Stimulated activated CD8-positive, alpha-beta memory T cell treated with anti-CD3 and anti-CD28 coated beads, Interleukin-2, amount 100 ng/mL, for 1 hour (primary cell): Measurements from ENCODE around the gene SPDYE17.
"Not testable (repeated sequence)": the region's sequence is repeated elsewhere in the genome, so short reads cannot be mapped to it uniquely, and the experiment has no call there.

ENCODE experiments used
- DNase-seq, 2 donors: peaks; one replicate each; pipeline ENCODE4 v3.0.0-alpha.2; 2020; ENCODE audit warnings: low read depth in 2 of 2

The SPDYE17 gene

DNA sequence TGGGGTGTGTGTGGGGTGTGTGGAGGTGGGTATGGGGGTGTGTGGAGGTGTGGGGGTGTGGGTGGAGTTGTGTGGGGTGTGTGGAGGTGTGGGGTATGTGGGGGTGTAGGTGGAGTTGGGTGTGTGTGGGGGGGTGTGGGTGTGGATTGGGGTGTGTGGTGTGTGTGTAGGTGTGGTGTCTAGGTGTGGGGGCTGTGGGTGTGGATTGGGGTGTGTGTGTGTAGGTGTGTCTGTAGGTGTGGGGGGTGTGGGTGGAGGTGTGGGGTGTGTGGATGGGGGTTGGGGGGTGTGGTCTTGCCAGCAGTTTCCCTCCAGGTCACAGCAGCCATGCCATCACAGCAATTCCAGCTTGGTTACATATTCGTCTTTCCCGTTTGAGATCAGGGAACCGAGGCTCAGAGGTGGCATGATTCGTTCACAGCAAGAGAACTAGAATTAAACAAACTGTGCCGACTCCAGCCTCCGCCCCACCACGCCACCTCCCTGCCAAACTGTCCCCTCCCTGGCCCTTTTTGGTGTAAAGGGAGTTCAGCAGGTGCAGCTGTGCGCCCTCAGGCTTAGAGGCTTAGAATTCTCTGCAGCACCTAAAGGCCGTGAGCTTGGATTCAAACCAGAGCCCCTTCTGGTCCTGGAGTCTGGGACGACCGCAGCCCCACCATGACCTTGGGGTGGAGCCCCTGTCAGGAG, 33.3 kb downstream of the SPDYE17 start:
- not testable (repeated sequence) for DNase-seq

DNA sequence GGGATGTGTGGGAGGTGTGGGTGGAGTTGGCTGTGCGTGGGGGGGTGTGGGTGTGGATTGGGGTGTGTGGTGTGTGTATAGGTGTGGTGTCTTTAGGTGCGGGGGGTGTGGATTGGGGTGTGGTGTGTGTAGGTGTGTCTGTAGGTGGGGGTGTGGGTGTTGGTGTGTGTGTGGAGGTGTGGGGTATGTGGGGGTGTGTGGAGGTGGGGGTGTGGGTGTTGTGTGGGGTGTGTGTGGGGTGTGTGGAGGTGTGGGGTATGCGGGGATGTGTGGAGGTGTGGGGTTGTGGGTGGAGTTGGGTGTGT, 33.9 kb downstream of the SPDYE17 start:
- DNase-seq, result no peak

DNA sequence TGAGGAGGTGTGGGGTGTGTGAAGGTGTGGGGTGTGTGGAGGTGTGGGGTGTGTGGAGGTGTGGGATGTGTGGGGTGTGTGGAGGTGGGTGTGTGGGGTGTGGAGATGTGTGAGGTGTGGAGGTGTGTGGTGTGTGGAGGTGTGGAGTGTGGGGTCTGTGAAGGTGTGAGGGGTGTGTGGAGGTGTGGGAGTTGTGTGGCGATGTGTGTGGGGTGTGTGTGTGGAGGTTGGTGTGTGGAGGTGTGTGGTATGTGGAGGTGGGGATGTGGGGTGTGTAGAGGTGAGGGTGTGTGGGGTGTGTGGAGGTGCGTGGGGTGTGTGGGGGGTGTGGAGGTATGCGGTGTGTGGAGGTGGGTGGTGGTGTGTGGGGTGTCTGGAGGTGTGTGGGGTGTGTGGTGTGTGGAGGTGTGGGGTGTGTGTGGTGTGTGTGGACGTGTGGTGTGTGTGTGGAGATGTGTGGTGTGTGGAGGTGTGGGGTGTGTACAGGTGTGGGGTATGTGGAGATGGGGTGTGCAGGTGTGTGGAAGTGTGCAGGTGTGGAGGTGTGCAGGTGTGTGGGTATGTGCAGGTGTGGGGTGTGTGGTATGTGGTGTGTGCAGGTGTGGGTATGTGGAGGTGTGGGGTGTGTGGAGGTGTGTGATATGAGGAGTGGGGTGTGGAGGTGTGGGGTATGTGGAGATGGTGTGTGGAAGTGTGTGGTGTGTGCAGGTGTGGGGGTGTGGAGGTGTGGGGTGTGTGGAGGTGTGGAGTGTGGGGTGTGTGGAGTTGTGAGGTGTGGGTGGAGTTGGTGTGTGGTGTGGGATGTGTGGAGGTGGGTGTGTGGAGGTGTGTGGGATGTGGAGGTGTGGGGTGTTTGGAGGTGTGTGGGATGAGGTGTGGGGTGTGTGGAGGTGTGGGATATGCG, 34.5 kb downstream of the SPDYE17 start:
- no peak for DNase-seq

DNA sequence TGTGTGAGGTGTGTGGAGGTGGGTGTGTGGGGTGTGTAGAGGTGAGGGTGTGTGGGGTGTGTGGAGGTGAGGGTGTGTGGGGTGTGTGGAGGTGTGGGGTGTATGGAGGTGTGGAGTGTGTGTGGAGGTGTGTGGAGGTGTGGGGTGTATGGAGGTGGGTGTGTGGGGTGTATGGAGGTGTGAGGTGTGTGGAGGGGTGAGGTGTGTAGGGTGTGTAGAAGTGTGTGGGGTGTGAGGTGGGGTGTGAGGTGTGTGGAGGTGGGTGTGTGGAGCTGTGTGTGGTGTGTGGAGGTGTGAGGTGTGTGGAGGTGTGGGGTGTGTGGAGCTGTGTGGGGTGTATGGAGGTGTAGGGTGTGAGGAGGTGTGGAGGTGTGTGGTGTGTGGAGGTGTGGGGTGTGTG, 35.2 kb downstream of the SPDYE17 start:
- not testable (repeated sequence) for DNase-seq

DNA sequence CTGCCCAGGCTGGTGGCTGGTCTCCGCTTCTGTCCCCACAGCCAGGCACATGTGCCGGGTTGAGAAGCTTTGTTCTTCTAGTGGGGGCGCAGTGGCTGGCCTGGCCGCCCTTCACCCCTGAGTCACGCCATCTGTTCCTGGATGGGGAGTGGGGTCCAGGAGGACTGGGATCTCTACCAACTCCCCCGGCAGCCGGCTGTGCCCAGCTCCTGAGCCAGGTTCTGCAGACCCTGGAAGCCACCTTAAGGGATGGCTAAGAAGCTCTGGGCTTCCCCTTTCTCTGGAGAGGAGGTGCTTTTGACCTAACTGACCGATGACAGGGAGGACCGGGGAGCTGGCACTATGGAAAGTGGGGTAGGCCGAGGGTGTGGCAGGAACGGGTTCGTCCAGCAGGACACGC, 37.9 kb downstream of the SPDYE17 start:
- not testable (repeated sequence) for DNase-seq

DNA sequence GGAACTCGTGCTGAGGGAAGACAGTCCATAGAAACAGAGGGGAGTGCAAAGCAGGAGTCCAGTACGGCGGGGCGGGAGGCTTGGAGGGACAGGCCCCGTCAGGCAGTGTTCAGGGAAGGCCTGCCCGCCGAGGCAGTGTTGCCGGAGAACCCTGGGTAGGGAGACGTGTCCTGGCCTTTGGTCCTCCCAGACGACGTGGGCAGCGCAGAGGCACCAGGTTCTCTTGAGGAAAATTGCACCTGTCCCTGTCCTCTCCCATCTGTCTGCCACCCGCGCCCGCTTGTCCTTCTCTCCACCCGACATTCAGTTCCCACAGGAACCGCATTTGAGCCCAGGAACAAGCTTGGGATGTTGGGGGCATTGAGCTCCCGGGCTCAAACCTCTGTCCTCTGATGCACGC, 38.3 kb downstream of the SPDYE17 start:
- DNase-seq, result not testable (repeated sequence)

DNA sequence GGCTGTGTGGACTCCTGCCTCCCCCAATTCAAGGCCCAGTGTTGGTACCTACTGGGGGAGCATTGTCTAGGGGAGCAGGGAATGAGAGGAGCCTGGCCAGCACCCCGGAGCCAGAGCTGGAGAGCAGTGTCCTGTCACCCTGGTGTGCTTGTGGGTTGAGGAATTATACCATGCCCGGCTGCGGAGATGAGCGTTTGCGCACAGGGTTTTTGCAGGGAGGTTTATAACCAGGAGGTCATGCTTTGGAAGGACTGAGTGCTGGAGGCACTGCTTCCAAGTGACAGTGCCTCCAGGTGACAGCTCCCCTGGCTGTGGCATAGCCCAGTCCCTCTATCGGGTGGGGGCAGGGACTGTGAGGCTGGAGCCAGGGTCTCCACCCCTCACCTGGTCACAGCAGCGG, 39.3 kb downstream of the SPDYE17 start:
- DNase-seq, result not testable (repeated sequence)

DNA sequence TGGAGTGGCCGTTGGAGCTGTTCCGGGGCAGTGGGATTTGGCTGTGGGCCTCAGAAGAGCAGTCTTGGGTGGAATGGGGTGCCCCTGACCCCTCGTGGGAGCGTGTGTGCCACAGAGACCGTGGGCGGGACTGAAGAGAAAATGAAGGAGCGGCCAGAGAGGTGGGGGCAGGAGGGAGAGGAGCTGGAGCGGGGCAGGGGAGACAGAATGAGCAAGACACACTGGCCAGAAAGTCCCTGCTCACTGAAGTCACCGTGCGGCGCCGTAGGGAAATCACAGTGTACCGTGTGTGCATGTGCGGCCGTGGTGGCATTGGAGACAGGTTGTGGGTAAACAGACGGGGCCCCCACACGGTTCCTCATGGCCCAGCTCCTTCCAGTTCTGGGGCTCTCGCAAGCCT, 40.0 kb downstream of the SPDYE17 start:
- DNase-seq, result not testable (repeated sequence)

DNA sequence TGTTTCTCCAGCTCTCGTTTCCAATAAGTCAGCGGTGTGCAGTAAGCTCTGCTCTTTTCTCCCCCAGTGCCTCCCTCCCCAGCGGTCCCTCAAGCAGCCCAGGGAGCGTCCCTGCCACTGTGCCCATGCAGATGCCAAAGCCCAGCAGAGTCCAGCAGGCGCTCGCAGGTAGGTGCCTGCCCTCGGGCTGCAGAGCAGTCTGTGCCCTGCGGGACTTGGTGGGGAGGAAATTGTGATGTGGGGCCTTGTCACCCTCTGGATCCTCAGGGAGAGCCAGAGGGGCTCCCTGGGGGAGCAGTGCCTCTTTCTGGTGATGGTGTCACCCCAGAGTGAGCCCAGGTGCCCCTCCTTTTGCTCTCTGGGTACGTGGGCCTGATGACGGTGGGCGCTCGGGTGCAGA, 42.0 kb downstream of the SPDYE17 start:
- DNase-seq, result not testable (repeated sequence)

DNA sequence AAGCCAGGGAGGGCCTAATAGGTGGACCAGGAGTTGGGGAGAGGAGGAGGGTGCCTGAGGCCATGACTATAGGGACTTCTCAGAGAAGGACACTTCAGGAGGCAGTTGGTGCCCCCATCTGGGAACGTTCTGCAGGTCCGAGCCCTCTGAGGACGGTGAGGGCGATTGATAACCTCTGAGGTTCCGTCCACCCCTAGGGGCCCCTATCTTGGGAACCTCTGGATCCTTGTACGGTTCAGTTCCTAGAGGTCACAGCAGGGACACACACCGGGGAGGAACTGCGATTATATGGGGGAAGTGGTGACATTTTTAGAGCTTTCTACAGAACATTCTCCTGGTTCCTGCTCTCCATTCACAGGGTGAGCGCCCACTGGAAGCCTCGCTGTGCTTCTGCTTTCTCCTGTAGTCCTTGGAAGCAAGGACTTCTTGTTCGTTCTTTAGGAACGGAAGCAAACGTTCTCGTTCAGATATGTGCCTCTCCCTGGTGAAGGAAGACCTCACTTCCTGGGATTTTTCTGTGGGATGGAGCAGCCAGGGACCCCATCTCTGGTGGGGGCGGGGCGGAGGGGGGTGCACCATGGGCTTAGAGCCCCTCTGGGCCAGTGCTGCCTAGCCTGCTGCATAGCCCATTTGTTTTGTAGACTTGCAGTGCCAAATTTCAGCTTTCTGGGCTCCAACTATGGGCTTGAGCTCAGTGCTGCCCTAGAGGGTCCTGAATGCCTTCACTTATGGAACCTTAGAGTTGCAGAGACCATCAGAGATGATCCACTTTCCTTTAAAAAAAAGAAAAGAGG, 46.0 kb downstream of the SPDYE17 start:
- DNase-seq, result not testable (repeated sequence)

DNA sequence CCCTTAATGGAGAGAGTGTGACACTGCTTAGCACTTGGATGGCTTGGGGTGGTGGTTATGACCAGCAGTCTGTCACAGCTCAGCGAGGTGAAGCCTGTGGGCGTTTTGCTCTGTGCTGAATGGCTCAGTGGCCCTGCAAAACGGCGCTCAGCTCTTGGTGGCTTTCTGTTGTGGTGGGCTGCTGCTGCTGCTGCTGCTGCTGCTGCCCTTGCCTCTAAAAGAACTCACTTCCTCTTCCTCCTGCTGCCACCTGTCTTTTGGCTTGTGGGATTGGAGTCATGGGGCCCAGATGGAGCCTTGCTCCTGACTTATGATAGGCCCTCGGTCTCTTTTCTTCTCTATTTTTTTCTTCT, 47.4 kb downstream of the SPDYE17 start:
- not testable (repeated sequence) for DNase-seq

DNA sequence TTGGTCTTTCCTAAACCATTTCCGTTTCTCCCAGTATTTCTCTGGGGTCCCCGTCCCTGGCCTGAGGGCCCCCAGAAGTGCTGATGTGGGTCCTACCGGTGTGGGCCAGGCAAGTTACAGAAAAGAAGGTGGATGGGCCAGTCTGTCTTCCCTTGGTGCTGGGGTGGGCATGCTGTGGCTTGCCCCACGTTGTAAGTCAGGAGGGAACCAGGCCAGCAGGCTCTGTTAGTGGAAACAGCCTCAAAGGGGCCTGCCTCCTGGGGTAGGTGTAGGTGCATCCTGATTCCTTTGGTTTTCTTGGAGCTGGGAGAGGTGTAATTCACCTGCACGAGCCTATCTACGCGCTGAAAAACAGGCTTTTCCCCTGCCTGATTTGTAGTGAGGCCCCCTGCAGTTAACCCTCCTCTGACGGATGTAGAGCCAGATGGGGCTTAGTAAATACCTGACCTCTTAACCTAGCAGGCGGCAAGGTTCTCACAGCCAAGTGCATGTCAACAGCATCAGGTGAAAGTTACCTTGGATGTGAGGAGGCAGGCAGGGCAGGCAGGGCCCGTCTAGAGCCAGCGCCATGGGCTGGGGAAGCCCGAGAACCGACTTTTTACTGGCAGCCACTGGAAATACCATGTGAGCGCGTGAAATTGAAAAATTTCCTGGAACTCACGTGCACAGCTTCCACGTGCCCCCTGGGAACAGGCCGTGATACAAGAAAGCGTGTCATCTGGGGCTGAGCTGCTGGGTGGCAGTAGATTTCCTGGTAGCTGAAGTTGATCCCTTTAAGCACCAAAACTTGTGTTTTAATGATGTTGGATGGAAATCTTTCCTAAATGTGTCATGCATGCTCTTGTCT, 48.0 kb downstream of the SPDYE17 start:
- not testable (repeated sequence) for DNase-seq

DNA sequence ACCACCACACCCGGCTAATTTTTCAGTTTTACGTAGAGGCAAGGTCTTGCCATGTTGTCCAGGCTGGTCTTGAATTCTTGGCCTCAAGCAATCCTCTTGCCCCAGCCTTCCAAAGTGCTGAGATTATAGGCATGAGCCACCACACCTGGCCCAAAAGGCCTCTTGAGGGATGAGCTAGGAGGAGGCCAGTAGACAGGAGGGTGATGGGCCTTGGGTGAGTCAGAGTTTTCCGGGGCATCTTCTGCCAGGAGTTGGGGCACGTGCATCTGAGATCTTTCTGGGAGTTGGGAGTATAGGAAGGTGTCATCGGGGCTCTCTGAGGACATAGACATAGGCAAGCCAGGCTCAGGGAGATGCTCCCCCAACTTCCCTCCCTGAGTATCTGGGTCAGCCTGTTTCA, 48.8 kb downstream of the SPDYE17 start:
- DNase-seq, result not testable (repeated sequence)

DNA sequence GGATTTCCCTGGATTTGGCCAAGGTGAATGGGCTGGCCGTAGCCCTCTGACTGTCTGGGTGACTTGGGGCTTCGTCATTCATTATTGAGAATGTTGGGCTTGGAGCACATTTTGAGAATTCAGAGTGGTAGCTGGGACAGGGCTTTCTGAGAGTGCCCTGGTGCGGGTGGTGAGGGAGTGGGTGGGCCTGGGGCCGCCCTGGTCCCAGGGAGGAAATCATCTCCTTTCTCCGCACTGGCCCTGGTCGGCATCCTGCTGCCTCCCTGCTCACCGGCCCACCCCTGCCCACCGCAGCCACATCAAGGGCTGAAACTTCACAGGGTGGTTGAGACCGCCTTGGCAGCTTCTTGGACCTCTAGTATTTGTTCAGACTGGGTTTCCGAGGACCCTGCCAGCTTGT, 49.7 kb downstream of the SPDYE17 start:
- DNase-seq, result not testable (repeated sequence)

DNA sequence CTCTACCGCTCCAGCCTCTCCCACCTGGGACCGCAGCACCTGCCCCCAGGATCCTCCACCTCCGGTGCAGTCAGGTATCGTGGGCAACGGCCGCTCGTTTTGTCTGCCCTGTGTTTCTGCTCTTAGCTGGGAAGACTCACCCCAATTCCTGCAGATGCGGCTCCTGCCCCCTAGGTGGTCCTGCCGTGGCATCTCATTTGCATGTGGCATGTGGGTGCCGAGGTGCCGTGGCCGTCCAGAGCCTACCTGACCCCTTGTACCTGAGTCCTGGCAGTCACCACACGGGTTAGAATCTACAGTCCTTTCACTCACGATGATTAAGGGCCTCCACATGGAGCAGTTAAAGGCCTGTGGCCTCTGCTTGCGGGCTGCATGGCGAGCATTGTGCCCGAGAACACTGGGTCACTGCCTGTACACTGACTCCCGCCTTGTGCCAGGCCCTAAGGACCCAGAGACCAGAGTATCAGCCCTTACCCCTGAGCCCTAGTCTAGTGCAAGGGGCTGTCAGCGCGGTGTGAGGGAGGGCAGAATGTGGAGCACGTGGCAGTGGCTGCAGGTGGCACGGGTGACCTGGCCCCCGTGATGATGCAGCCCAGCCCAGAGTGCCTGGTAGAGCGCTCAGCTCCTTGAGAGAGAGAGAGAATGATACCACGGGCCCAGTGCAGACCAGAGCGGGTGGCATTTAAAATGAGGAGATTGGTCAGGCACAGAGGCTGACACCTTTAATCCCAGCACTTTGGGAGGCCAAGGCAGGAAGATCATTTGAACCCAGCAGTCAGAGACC, 50.8 kb downstream of the SPDYE17 start:
- not testable (repeated sequence) for DNase-seq

DNA sequence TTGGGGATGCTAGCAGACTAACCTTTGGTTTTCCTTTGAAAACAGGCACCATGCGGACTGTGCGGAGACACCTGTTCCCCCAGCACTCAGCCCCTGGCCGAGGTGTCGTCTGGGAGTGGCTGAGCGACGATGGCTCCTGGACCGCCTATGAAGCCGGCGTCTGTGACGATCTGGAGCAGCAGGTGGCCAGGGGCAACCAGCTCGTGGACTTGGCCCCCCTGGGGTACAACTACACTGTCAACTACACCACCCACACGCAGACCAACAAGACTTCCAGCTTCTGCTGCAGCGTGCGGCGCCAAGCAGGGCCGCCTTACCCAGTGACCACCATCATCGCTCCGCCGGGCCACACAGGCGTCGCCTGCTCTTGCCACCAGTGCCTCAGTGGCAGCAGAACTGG, 51.6 kb downstream of the SPDYE17 start:
- not testable (repeated sequence) for DNase-seq

DNA sequence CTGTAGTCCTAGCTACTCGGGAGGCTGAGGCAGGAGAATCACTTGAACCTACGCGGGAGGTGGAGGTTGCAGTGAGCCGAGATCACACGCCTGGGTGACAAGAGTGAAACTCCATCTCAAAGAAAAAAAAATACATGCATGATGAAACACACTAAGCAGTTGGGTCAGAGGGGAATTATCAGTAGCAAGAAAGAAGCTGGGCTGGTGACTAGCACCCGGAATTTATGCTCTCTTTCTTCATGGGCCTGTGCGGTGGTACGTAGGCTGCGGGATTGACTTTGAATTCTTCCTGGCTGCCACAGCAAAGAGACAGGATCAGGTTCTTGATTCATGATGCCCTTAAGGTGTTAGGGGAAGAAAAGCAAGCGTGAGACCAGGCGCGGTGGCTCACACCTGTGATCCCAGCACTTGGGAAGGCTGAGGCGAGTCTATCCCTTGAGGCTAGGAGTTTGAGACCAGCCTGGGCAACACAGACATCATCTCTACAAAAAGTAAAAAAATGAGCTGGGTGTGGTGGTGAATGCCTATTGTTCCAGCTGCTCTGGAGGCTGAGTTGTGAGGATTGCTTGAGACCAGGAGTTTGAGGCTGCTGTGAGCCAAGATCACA, 54.3 kb downstream of the SPDYE17 start:
- DNase-seq, result not testable (repeated sequence)

DNA sequence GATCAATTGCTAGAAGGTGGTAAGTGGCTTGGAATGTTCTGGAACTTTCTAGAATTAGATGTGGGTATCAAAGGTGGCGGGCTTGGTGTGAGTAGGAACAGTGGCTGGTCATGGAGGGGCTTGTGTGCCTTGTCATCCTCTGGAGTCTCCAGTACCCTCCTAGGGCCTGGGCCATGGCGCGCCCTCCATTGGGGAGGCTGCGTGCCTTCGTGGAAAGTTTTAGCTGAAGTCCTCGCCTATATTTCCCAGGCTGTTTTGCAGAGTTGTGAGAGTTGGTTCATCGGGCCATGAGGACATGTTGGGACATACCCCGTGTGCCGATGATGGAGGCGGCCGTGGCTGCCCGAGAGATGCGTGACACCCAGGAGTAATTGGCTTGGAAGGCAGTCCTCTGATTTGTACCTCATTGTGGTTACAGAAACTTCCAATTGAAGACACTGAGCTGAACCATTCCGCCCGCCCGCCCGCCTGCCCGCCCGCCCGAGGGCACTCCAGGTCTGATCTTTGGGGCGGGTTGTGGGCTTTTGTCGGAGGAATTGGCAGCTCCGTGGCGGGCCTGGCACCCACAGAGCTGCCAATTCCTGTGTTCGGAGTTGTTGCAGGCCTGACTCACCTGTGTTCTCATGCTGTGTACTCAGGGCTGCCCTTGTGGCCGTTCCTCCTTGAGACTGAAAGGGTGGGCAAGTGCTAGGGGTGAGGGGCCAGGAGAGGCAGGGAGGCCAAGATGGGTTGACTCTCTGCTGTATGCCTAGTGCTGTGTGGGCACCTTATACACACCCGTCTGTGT, 57.2 kb downstream of the SPDYE17 start:
- DNase-seq, result not testable (repeated sequence)

DNA sequence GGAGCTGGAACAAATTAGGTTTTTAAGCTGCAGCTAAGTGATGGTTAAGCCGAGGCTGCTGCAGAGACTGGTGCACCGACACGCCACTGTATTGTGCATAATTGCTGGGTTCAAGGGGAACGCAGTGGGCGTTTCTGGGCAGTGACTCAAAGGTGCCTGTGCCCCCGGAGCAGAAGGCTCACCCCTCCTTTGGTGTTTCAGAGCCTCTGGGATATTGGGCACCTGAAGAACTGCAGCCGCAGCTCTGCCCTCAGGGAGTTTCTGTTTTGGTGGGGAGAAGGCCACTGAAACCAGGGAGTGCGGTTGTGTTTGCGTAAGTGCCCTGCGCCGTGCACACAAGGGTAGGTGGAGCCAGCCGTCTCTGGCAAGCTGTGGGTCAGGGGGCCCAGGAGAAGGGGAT, 57.8 kb downstream of the SPDYE17 start:
- DNase-seq, result not testable (repeated sequence)
